Subcutaneous abdominal adipose tissue (tissue), 5 donors: ENCODE measurements around the gene APOA1.

Source experiments
- H3K27ac ChIP-seq: one replicate; pipeline ENCODE4 v1.7.0; 2013; ENCODE audit warnings: low read depth, mild to moderate bottlenecking, inconsistent platforms, low read length, moderate library complexity
- H3K27me3 ChIP-seq, 5 donors: one replicate each; pipeline ENCODE4 v1.7.0; 2013; ENCODE audit warnings: low read length in 5 of 5, inconsistent platforms in 1 of 5; ENCODE audit not compliant: control insufficient read depth in 5 of 5, insufficient read depth in 4 of 5
- H3K36me3 ChIP-seq, 5 donors: one replicate each; pipeline ENCODE4 v1.7.0; 2013; ENCODE audit warnings: low read length in 5 of 5; ENCODE audit not compliant: control insufficient read depth in 5 of 5, insufficient read depth in 5 of 5
- H3K4me1 ChIP-seq, 5 donors: one replicate each; pipeline ENCODE4 v1.7.0; 2013; ENCODE audit warnings: low read length in 5 of 5, mild to moderate bottlenecking in 3 of 5, moderate library complexity in 1 of 5; ENCODE audit not compliant: control insufficient read depth in 5 of 5, insufficient read depth in 5 of 5
- H3K4me3 ChIP-seq, 5 donors: one replicate each; pipeline ENCODE4 v1.7.0; 2013; ENCODE audit warnings: low read length in 5 of 5, low read depth in 1 of 5
- H3K9ac ChIP-seq, 5 donors: one replicate each; pipeline ENCODE4 v1.7.0; 2013; ENCODE audit warnings: low read length in 5 of 5, mild to moderate bottlenecking in 4 of 5, moderate library complexity in 3 of 5
- H3K9me3 ChIP-seq, 5 donors: one replicate each; pipeline ENCODE4 v1.7.0; 2013; ENCODE audit warnings: low read length in 5 of 5; ENCODE audit not compliant: control insufficient read depth in 5 of 5
- donor health status: healthy.
- donor health status: healthy.
- donor health status: healthy.
- donor health status: healthy.
- donor health status: healthy.

Gene APOA1

DNA sequence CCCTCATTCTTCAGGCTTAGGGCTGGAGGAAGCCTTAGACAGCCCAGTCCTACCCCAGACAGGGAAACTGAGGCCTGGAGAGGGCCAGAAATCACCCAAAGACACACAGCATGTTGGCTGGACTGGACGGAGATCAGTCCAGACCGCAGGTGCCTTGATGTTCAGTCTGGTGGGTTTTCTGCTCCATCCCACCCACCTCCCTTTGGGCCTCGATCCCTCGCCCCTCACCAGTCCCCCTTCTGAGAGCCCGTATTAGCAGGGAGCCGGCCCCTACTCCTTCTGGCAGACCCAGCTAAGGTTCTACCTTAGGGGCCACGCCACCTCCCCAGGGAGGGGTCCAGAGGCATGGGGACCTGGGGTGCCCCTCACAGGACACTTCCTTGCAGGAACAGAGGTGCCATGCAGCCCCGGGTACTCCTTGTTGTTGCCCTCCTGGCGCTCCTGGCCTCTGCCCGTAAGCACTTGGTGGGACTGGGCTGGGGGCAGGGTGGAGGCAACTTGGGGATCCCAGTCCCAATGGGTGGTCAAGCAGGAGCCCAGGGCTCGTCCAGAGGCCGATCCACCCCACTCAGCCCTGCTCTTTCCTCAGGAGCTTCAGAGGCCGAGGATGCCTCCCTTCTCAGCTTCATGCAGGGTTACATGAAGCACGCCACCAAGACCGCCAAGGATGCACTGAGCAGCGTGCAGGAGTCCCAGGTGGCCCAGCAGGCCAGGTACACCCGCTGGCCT lies 7.1 kb downstream of the APOA1 start:
- H3K4me1 ChIP-seq, result peaks cover 2 to 17% (median 16%) of the 10 kb centered on the region in 5 donors
- H3K9me3 ChIP-seq, result no peaks in the 10 kb centered on the region
- no peak overlapping the region for H3K4me3 ChIP-seq
- H3K27me3 ChIP-seq, result no peaks in the 10 kb centered on the region
- no peak overlapping the region for H3K9ac ChIP-seq
- no peak overlapping the region for H3K27ac ChIP-seq
- no peaks in the 10 kb centered on the region for H3K36me3 ChIP-seq

DNA sequence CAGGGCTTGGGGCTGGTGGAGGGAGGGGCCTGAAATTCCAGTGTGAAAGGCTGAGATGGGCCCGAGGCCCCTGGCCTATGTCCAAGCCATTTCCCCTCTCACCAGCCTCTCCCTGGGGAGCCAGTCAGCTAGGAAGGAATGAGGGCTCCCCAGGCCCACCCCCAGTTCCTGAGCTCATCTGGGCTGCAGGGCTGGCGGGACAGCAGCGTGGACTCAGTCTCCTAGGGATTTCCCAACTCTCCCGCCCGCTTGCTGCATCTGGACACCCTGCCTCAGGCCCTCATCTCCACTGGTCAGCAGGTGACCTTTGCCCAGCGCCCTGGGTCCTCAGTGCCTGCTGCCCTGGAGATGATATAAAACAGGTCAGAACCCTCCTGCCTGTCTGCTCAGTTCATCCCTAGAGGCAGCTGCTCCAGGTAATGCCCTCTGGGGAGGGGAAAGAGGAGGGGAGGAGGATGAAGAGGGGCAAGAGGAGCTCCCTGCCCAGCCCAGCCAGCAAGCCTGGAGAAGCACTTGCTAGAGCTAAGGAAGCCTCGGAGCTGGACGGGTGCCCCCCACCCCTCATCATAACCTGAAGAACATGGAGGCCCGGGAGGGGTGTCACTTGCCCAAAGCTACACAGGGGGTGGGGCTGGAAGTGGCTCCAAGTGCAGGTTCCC lies 7.8 kb downstream of the APOA1 start, which contains the start of gene APOC3:
TSS of gene APOC3 (plus strand) at position 383 of the 659 bp plus-strand sequence. CDS start 676 bp downstream, outside the sequence.
- Histone ChIP-seq H3K36me3 (no peaks in the 10 kb centered on the region), H3K9ac (no peak within 1 kb of the TSS), H3K4me1 (peaks cover under 1 to 10% (median 9%) of the 10 kb centered on the region in 5 donors), H3K27ac (no peak within 1 kb of the TSS), H3K27me3 (no peaks in the 10 kb centered on the region), H3K9me3 (no peaks in the 10 kb centered on the region), H3K4me3 (no peak within 1 kb of the TSS)

DNA sequence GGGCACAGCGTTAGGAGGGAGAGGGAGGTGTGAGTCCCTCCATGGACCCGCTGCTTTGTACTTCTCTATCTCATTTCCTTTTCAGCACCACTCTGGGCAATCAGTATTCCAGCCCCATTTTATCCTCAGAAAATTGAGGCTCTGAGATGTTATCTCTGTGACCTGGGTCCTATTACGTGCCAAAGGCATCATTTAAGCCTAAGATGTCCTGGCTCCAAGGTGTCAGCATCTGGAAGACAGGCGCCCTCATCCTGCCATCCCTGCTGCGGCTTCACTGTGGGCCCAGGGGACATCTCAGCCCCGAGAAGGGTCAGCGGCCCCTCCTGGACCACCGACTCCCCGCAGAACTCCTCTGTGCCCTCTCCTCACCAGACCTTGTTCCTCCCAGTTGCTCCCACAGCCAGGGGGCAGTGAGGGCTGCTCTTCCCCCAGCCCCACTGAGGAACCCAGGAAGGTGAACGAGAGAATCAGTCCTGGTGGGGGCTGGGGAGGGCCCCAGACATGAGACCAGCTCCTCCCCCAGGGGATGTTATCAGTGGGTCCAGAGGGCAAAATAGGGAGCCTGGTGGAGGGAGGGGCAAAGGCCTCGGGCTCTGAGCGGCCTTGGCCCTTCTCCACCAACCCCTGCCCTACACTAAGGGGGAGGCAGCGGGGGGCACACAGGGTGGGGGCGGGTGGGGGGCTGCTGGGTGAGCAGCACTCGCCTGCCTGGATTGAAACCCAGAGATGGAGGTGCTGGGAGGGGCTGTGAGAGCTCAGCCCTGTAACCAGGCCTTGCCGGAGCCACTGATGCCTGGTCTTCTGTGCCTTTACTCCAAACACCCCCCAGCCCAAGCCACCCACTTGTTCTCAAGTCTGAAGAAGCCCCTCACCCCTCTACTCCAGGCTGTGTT lies 8.5 kb downstream of the APOA1 start:
- Histone ChIP-seq H3K4me1 (peaks cover 0 to 10% (median 8%) of the 10 kb centered on the region in 5 donors), H3K36me3 (no peaks in the 10 kb centered on the region), H3K9me3 (no peaks in the 10 kb centered on the region), H3K27me3 (no peaks in the 10 kb centered on the region), H3K4me3 (no peak overlapping the region), H3K27ac (no peak overlapping the region), H3K9ac (no peak overlapping the region)

DNA sequence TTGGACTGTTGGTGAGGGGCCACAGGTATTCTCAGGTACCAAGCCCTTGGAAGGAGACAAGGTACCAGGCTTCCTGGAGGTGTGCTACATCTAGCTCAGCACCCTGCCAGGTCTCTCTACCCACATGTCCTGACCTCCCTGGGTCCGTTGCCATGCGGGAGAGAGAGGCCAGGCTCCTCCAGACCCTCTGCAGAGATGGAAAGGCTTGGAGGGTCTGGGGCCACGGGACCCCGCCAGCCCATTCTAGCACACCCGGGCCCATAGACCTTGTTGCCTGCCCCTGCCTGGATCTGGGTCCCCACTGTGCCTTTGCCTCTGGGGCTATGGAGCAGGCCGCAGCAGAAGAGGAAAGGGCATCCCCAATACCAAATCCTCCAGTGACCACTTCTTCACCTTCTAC lies 10.0 kb downstream of the APOA1 start:
- H3K27me3 ChIP-seq, result no peaks in the 10 kb centered on the region
- H3K4me3 ChIP-seq, result no peak overlapping the region
- H3K27ac ChIP-seq, result no peak overlapping the region
- peaks cover 0 to 10% (median 8%) of the 10 kb centered on the region in 5 donors for H3K4me1 ChIP-seq
- H3K9ac ChIP-seq, result no peak overlapping the region
- H3K36me3 ChIP-seq, result no peaks in the 10 kb centered on the region
- no peaks in the 10 kb centered on the region for H3K9me3 ChIP-seq

DNA sequence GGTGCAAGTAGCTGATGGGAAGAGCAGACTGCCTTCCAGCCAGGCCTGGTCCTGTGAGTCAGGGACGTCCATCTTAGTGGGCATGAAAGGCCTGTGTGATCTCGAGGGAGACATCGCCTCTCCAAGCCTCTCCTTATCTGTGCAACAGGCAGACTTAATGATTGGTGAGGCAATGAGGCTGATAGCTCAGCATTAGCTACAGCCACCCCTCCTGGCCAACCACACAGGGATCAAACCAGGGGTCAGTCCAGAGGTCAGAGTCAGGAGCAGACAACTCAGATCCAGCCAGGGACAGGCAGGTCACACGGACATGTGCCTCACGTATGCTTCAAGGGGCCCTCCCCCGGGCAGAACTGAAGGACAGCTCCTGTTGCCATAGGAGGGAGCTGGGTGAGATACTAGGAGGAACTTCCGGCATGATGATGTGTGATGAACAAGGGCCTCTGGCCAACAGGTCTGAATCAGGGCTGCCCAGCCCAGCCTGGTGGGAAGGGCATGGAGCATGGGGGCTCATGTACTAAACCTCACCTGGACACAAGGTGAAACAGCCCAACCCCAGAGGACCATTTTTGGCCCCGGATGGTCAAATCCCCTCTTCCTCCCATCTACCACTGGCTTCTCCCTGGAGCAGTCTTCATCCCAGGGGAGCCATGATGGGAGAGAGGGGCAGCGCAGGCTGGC lies 10.5 kb downstream of the APOA1 start:
- no peak overlapping the region for H3K27ac ChIP-seq
- no peaks in the 10 kb centered on the region for H3K9me3 ChIP-seq
- H3K36me3 ChIP-seq, result no peaks in the 10 kb centered on the region
- H3K4me3 ChIP-seq, result no peak overlapping the region
- no peak overlapping the region for H3K9ac ChIP-seq
- peaks cover 0 to 10% (median 8%) of the 10 kb centered on the region in 5 donors for H3K4me1 ChIP-seq
- no peaks in the 10 kb centered on the region for H3K27me3 ChIP-seq

DNA sequence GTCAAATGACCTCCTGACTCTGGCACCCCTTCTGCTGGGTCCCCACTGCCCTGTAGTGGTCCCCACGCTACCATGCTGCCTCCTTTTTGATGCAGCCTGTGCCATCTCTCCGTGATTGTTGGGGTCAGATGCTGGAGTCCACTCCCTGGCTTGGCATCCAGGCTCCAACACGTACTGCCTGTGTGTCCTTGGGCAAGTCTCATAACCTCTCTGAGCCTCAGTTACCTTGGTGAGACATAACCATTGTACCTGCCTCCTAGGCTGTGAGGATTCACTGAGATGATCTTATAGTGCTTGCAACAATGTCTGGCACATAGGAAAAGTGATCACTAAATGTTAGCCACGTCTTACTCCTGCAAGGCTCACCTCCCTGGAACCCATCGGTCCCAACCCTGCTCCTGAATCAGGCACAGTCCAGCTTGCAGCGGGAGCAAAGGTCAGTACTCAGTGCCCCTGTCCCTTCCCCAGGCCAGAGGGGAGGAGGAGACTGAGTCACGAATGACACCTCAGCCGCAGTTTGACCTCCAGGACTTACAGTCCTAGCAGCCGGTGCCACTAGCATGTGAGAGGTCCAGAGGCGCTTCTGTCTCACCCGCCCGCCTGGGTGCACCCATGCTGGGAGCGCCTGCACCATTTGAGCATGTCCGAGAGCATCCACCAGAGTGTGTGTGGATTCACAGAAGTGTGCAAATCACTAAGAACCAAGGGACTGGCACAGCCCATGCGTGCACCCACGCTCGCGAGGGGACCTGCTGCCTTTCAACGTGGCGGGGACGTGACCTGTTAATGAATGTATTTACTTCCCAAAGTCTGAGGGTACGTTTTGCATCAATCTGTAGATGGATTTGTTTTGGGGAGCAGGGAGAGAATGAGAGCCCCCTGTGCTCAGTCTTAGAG lies 11.3 kb downstream of the APOA1 start:
- Histone ChIP-seq H3K4me3 (no peak overlapping the region), H3K4me1 (peaks cover 0 to 10% (median 8%) of the 10 kb centered on the region in 5 donors), H3K27ac (no peak overlapping the region), H3K27me3 (no peaks in the 10 kb centered on the region), H3K9ac (no peak overlapping the region), H3K9me3 (no peaks in the 10 kb centered on the region), H3K36me3 (no peaks in the 10 kb centered on the region)

DNA sequence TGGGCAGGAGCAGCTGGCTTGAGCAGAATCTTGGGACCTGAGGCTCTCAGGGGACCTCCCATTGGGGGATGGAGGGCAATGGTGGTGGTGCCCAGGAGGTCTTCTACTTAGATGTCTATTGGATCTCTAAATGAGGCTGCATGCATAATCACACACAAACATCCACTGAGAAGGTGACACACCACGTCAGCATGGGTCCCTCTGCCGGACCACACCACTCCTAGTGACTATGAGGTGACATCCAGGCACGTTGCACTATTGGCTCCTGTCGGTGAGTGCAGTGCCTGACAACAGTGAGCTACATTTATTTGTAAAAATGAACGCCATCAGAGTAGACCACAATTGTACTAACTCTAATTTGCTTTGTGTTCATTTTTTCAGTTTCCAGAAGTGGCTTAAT lies 12.0 kb downstream of the APOA1 start:
- Histone ChIP-seq H3K9ac (no peak overlapping the region), H3K36me3 (no peaks in the 10 kb centered on the region), H3K4me1 (peaks cover 0 to 10% (median 8%) of the 10 kb centered on the region in 5 donors), H3K27ac (no peak overlapping the region), H3K9me3 (no peaks in the 10 kb centered on the region), H3K27me3 (no peaks in the 10 kb centered on the region), H3K4me3 (no peak overlapping the region)

DNA sequence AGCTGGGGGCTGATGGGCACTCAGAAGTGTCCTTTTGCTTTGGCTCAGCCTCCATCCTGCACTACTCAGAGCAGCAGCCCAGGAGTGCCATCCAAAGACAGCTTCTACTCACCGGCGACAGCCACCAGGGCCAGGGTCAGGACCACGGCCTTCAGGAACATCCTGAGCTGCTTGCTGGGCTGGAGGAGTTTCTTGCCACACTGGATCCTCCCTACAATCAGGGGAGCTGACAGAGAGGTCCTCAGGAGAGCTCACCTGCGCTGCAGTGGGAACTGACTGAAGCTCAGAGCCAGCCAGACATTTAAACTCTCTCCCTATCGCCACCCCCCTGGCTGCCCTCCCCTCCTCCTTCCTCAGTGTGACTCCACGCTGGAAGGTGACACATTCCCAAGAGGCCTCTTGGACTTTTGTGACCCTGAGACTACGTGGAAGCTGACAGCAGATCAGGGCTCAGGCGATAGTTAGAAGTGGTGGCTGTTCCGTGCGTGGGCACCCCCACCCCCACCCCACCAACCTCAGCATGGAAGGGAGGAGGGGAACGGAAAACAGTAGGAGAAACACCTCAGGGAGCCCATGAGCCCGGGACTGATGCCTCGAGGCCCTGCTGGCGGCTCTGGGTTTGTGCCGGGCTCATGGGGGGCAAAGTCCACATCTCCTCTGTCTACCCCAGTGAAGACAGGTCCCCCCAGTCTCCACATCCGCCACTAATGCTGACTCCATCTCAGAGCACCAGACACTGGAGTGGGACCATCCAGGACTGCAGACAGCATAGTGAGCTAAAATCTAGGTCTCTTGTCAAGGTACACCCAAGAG lies 14.2 kb downstream of the APOA1 start, which contains the start of gene APOA4:
TSS of gene APOA4 (minus strand) at position 274 of the 813 bp plus-strand sequence. CDS start at position 161, 113 bp downstream.
- no peaks in the 10 kb centered on the region for H3K4me1 ChIP-seq
- H3K9ac ChIP-seq, result no peak within 1 kb of the TSS
- H3K9me3 ChIP-seq, result no peaks in the 10 kb centered on the region
- H3K27me3 ChIP-seq, result no peaks in the 10 kb centered on the region
- H3K4me3 ChIP-seq, result no peak within 1 kb of the TSS
- H3K27ac ChIP-seq, result no peak within 1 kb of the TSS
- H3K36me3 ChIP-seq, result no peaks in the 10 kb centered on the region
